ENCODE measurements around the gene SPATA2L. TPM values are rescaled to one million over a fixed set of nuclear protein-coding genes. Genes with fewer than 3 reads are reported as not detected.
A peak's percentile ranks its signal among the peaks of the same experiment; 100 is the strongest.

Gene SPATA2L
- total and polyA plus RNA-seq, 12 donors = 1.9 to 13.0 (median 3.1) TPM

GRCh38 chr16:89720551-89720812 is 19.0 kb upstream of the SPATA2L start:
- no peak for TF ChIP-seq CTCF (IDR thresholded peaks at IDR 0.05)
- H3K36me3 ChIP-seq = peaks cover 0 to 35% (median 12%) of the 10 kb centered on the region in 9 donors
- peaks cover 26 to 56% (median 39%) of the 10 kb centered on the region in 9 donors for H3K4me1 ChIP-seq
- no peaks in the 10 kb centered on the region for H3K27me3 ChIP-seq
- H3K27ac ChIP-seq = peak overlapping the region; percentile 89 to 100 (median 98)
- H3K4me3 ChIP-seq = peak overlapping the region; percentile 62 to 99 (median 90)
- intact Hi-C loops (cut with DNase I) = loop anchor here in 4 of 10 donors (1.0 to 5.0 kb wide), 4 partner anchors 20 to 158 kb away; partner anchors contain the start of genes SPATA2L (in 2 of the 4) and RPL13 (in 1 of the 4)
- ATAC-seq (peak; percentile 6 to 50 (median 17)), DNase-seq (peak; percentile 44 to 60)
- WGBS, 2 donors = 0 to 1% methylated on average over 29 of the region's 29 CpGs
- no peaks in the 10 kb centered on the region for H3K9me3 ChIP-seq

- Histone ChIP-seq H3K9me3 (no peaks in the 10 kb centered on the region), H3K27me3 (peaks cover 0 to 4% (median 0%) of the 10 kb centered on the region in 7 donors), H3K27ac (peak overlapping the region in 1 of 10 donors; percentile 98), H3K4me3 (peak overlapping the region in 1 of 10 donors; percentile 90), H3K4me1 (peaks cover 11 to 33% (median 19%) of the 10 kb centered on the region in 9 donors), H3K36me3 (peaks cover 0 to 10% (median 0%) of the 10 kb centered on the region in 9 donors)
- WGBS, 2 donors = 88 to 92% methylated on average over 24 of the region's 24 CpGs
- intact Hi-C loops (cut with DNase I) = loop anchor here in 1 of 10 donors (2.0 kb wide), 1 partner anchor 15 kb away; no protein-coding TSS in a partner anchor
- no peak for DNase-seq
- no peak for TF ChIP-seq CTCF (IDR thresholded peaks at IDR 0.05)
- ATAC-seq = no peak
These were observed 16.4 kb upstream of the SPATA2L start for GRCh38 chr16:89717688-89718505.

GRCh38 chr16:89716916-89717687 is 15.6 kb upstream of the SPATA2L start:
- intact Hi-C loops (cut with DNase I) = no loop called here
- no peak for TF ChIP-seq CTCF (IDR thresholded peaks at IDR 0.05)
- no peak for ATAC-seq
- peaks cover 0 to 10% (median 7%) of the 10 kb centered on the region in 7 donors for H3K27me3 ChIP-seq
- 91 to 92% methylated on average over 25 to 29 of the region's 29 CpGs for WGBS, 2 donors
- no peak for DNase-seq
- peaks cover 6 to 29% (median 14%) of the 10 kb centered on the region in 9 donors for H3K4me1 ChIP-seq
- H3K27ac ChIP-seq = no peak overlapping the region
- peaks cover 0 to 4% (median 0%) of the 10 kb centered on the region in 9 donors for H3K36me3 ChIP-seq
- H3K9me3 ChIP-seq = no peaks in the 10 kb centered on the region
- no peak overlapping the region for H3K4me3 ChIP-seq

- whole genome bisulfite sequencing, 2 donors = 90 to 92% methylated on average over 15 of the region's 15 CpGs
- ATAC-seq (no peak), DNase-seq (no peak)
- Histone ChIP-seq H3K27me3 (peaks cover 0 to 12% (median 7%) of the 10 kb centered on the region in 7 donors), H3K9me3 (no peaks in the 10 kb centered on the region), H3K27ac (no peak overlapping the region), H3K4me3 (no peak overlapping the region), H3K4me1 (peaks cover 6 to 33% (median 19%) of the 10 kb centered on the region in 9 donors), H3K36me3 (peaks cover 0 to 4% (median 0%) of the 10 kb centered on the region in 9 donors)
- TF ChIP-seq CTCF (IDR thresholded peaks at IDR 0.05) = no peak
- intact Hi-C loops (cut with DNase I) = no loop called here
These were observed 15.0 kb upstream of the SPATA2L start for GRCh38 chr16:89716493-89716892.

Measured in heart right ventricle (tissue), 16 donors.